HG03558 (cell line): Measurements from ENCODE around the gene MND1.
"Not testable (repeated sequence)": the region's sequence is repeated elsewhere in the genome, so short reads cannot be mapped to it uniquely, and the experiment has no call there.

ENCODE experiments used
- ATAC-seq: cut with Tn5 transposase; IDR thresholded peaks from one replicate; pipeline ENCODE4 v1.9.1; 2021; ENCODE audit warnings: moderate number of reproducible peaks; ENCODE audit not compliant: unreplicated experiment; ENCODE audit errors: extremely low read depth

MND1 gene

DNA sequence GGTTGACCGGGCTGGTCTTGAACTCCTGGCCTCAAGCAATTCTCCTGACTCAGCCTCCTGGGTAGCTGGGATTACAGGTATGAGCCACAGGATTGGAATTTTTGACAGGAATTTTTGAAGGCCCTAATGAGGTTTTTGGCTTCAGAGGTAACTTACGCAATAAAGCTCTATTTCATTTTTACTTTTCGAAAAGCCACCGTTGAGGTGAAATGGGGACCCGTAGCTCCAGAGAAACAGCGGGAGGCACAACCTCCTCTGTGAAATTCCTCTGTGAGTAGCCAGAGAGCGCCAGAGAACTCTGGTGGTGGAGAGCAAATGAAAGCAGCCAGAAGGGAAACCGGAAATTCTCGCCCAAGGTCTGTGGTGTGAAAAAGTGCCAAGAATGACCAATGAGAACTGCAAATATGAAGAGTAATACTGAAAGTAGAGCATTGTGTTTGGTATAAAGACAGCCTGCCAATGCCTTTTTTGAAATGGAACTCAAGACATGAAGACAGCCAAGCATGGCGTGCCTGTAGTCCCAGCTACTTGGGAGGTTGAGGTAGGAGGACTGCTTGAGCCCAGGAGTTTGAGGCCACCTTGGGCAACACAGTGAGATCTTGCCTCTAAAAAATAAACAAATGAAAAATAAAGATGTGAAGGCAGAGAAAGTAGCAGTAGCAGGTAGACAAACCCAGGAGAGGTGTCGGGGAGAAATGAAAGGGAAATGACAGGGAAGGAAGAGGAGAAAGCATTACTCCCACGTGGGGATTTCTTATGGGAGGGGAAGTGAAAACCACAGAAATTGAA lies 88.7 kb downstream of the MND1 start:
- peak; percentile 98 for ATAC-seq

DNA sequence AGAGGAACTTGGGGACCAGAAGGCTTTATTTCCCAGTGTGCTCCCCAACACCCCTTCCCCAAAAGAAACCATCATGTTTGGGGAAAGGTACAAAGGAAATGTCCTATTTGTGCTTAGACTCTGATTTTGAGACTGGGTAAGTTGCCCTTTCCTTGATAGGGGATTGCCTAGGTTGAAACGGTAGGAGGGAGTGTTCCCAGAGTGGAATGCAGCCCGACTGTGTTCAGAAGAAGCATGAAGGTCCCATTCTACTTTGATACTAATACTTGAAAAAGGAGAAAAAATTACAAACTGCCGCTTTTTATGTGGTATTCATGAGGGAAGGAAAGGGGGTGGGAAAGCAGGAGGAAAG lies 89.2 kb downstream of the MND1 start:
- no peak for ATAC-seq

GRCh38 chr4:153434190-153434589 lies 89.7 kb downstream of the MND1 start:
- no peak for ATAC-seq

GRCh38 chr4:153438916-153439756 lies 94.6 kb downstream of the MND1 start:
- ATAC-seq, result peak; percentile 80

GRCh38 chr4:153439831-153440230 lies 95.3 kb downstream of the MND1 start:
- no peak for ATAC-seq

- ATAC-seq, result no peak
Observed at GRCh38 chr4:153440475-153440874, 96.0 kb downstream of the MND1 start.

- no peak for ATAC-seq
Observed at GRCh38 chr4:153447175-153447905, 102.9 kb downstream of the MND1 start.

DNA sequence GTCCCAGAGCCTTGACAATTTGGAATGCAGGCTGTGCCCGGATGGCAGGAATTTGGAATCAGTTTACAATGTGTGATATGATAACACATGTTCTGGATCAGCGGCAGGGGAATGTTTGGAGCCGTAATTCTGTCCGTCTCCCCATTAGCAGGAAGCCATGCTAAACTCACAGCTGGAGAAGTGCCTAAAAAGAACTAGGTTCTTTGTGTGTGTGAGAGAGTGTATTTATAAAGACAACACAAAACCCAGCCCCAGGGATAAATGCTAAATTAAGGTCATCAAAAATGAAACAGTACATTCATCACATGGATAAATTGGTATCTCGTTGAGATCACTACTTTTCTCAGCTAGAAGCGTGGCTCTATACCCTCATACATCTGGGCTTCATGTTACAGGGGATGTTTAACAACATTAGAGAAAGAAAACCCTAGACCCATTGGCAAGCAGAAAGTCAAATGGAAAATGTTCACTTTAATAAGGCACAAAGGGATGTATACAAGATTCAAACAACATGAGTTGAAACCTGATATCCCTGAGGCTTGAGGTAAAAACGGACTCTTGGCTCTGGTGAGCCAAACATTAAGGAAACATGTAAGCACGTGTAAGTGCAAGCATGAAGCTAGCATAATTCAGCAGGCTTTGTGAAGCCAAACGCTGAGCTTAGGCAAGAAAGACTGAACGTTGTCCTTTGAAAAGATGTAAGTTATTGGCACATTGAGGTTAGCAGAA lies 103.7 kb downstream of the MND1 start:
- ATAC-seq, result no peak

DNA sequence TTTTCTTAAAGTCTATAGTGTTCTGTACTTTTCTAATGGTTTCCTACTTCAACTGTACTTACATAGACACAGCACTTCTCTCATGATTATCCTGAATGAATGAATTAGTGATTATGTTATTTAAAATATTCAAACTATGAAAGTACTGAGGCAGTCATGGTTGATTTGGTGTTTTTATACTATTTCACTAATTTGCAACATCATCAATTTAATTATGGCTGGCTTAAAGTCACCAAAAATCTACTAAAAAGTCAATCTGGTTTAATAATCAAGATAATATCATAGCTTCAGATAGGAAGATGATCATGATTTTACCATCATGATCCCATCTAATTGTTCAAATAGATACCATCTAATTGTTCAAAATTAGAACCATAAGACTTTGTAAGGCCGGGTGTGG lies 104.8 kb downstream of the MND1 start:
- no peak for ATAC-seq

GRCh38 chr4:153450544-153450917 lies 106.0 kb downstream of the MND1 start:
- no peak for ATAC-seq

DNA sequence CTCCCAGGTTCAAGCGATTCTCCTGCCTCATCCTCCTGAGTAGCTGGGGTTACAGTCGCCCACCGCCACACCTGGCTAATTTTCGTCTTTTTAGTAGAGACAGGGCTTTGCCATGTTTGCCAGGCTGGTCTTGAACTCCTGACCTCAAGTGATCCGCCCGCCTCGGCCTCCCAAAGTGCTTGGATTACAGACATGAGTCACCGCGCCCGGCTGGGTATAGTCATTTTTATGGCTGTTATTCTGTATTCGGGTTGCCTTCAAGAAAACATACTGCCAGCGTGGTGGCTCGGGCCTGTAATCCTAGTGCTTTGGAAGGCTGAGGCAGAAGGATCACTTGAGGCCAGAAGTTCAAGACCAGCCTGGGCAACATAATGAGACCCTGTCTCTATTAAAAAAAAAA lies 106.7 kb downstream of the MND1 start:
- ATAC-seq, result not testable (repeated sequence)

DNA sequence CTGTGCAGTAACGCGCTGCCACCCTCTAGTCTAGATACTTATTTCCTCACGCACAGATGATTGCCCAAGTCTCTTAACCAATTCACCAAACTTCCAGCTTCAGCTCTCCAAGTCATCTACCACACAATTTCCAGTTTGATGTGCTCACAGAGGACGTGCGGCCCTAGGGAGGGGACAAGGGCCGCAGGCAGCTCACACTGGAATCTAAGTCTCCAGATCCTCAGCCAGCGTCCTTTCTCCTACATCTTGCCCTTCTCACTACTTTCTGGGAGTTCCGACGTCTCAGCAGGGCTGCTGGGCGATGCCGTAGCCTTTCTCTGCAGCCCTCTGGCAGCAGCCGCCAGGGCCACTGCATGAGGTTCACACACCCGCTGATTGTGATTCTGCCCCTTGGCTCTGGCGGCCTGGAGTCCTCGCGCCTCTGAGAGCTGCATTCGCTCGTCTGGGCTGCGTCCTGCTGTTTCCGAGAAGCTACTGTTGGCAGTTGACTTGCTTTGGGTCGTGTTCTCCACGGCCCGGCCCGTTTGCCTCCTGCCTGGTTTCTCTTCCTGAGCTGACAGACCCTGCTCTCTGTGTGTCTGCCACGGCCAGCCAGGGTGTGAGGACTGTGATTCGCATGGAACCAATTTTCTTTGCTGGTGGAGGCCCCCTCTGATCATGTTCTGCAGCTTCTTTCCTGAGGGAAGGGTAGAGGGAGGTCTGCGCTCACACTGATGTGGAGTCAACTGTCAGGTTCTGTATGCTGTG lies 107.6 kb downstream of the MND1 start:
- no peak for ATAC-seq

DNA sequence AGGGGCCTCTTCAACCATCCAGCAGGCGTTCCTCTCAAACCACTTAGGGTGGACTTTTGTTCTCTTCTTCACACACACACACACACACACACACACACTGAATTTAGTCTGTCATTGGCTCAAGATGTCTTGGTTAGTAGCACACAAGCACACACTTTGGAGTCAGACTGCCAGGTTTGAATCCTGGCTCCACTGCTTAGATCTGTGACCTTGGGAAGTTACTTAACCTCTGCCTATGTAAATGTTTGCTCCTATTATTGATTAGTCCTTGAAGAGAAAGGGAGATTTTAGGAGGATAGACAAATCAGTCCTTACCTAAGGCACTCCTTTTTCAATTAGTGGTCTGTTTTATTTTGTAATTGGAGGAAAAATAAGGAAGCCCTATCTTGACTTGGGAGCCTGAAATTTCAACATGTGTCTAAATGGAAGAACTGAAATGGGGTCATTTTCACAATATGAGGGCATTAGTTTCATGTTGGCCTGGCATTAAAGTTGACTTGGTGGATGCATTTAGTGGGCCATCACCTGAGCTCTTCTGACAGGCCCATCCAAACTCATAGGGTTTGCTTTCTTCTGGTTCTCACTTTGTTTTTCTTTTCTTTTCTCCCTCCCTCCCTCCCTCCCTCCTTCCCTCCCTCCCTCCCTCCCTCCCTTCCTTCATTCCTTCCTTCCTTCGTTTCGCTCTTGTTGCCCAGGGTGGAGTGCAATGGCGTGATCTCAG lies 108.3 kb downstream of the MND1 start:
- no peak for ATAC-seq

- no peak for ATAC-seq
Observed at GRCh38 chr4:153453402-153453801, 108.9 kb downstream of the MND1 start.

DNA sequence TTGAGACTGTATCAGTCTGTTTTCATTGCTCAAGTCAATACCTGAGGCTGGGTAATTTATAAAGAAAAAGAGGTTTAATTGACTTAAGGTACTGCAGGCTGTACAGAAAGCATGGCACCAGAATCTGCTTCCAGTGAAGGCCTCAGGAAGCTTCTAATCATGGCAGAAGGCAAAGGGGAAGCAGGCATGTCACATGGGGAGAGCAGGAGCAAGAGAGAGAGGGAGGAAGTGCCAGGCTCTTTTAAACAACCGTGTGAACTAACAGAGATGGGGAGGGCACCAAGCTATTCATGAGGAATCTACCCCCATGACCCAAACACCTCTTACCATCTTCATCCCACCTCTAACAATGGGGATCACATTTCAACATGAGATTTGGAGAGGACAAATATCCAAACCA lies 114.5 kb downstream of the MND1 start:
- no peak for ATAC-seq

DNA sequence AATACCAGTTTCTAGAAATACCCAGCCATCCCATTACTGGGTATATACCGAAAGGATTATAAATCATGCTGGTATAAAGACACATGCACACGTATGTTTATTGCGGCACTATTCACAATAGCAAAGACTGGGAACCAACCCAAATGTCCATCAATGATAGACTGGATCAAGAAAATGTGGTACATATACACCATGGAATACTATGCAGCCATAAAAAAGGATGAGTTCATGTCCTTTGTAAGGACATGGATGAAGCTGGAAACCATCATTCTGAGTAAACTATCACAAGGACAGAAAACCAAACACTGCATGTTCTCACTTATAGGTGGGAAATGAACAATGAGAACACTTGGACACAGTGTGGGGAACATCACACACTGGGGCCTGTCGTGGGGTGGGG lies 117.1 kb downstream of the MND1 start:
- not testable (repeated sequence) for ATAC-seq

DNA sequence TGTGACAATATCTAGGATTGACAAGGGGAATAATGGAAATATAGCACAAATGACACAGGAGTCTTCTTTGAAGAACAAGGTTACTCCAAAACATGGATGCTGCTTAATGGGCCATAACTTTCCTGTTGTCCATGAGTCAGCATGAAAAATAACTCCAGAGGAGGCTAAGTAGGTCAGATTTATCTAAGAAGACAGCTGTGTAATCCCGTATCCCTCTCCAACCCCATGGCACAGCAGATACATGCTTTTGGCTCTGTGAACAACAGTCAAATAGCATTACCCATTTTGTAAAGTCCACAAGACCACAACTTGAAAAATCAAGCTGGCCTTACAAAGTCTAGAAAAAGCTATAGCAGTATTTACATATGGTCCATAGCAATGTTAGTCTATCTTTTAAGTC lies 119.6 kb downstream of the MND1 start:
- no peak for ATAC-seq
